IgD-negative memory B cell (primary cell): ENCODE results near the gene JMJD8. TPM values are rescaled to one million over a fixed set of nuclear protein-coding genes. Genes with fewer than 3 reads are reported as not detected.

Source experiments
- H3K27ac Mint-ChIP-seq, 3 donors: one replicate each; pipeline ENCODE4 v1.8.0; 2020 to 2022; ENCODE audit warnings: mild to moderate bottlenecking in 3 of 3, mixed read lengths in 3 of 3, moderate library complexity in 1 of 3
- H3K27me3 Mint-ChIP-seq: one replicate; pipeline ENCODE4 v1.8.0; 2021; ENCODE audit warnings: mixed read lengths
- H3K36me3 Mint-ChIP-seq: one replicate; pipeline ENCODE4 v1.8.0; 2020; ENCODE audit warnings: mild to moderate bottlenecking, mixed read lengths
- H3K4me1 Mint-ChIP-seq, 3 donors: one replicate each; pipeline ENCODE4 v1.8.0; 2020 to 2022; ENCODE audit warnings: mixed read lengths in 3 of 3, mild to moderate bottlenecking in 1 of 3
- H3K4me3 Mint-ChIP-seq, 4 donors: one replicate each; pipeline ENCODE4 v1.8.0; 2020 to 2022; ENCODE audit warnings: mild to moderate bottlenecking in 4 of 4, mixed read lengths in 4 of 4, moderate library complexity in 3 of 4
- H3K9me3 Mint-ChIP-seq, 3 donors: one replicate each; pipeline ENCODE4 v1.8.0; 2020 to 2021; ENCODE audit warnings: mixed read lengths in 3 of 3, mild to moderate bottlenecking in 1 of 3
- polyA plus RNA-seq: library from polyadenylated mRNA; unstranded; fragments of 300-500 nt; fragmentation: Illumina TruSeq; gene quantifications from one replicate; pipeline ENCODE4 v1.2.3, GENCODE V29; 2021

JMJD8 gene
- polyA plus RNA-seq, 1 donor from 2014 or later: 51.0 TPM

GRCh38 chr16:660459-661183 is 23.5 kb downstream of the JMJD8 start:
- Mint-ChIP-seq H3K27me3 (no peaks in the 10 kb centered on the region), H3K9me3 (no peaks in the 10 kb centered on the region), H3K4me3 (peak overlapping the region in 1 of 4 donors; percentile 45), H3K27ac (peak overlapping the region in 2 of 3 donors; percentile 76 to 85), H3K36me3 (no peaks in the 10 kb centered on the region), H3K4me1 (peaks cover 0 to 4% (median 0%) of the 10 kb centered on the region in 3 donors)

DNA sequence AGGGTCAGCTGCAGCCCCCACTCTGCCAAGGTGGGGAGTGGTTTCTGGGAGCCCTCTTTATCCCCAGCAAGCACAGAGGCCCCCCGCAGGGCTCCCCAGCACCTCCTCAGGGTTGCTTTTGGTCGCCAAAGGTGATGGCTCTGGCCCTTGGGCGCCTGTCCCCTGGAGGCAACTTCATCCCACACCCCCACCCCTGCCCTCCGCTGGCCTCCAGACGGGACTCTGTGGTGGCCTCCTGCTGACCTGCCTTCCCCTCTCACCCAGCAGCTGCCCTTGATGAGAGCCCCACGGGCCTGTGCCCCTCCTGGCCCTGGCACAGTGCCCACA is 24.0 kb downstream of the JMJD8 start:
- peaks cover 0 to 4% (median 0%) of the 10 kb centered on the region in 3 donors for H3K4me1 Mint-ChIP-seq
- no peaks in the 10 kb centered on the region for H3K36me3 Mint-ChIP-seq
- H3K27ac Mint-ChIP-seq: no peak overlapping the region
- H3K9me3 Mint-ChIP-seq: no peaks in the 10 kb centered on the region
- no peaks in the 10 kb centered on the region for H3K27me3 Mint-ChIP-seq
- no peak overlapping the region for H3K4me3 Mint-ChIP-seq

DNA sequence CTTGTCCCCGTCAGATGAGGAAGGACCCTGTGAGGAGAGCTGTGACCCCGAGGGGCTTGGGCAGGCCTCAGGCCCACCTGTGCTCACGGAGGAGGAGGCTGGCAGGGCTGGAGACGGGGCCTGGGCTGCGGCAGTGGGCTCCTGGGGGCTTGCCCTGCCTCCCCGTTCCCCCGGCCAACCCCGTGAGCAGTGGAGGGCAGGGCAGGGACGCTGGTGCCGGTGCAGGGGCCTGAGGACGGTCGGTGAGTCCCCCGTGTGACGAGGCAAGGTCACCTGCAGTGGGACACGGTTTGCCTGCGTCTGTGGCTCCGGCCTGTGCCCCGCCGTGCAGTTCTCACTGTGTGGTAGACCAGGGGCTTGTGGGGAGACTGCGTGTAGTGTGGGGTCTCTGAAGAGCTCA is 24.5 kb downstream of the JMJD8 start:
- Mint-ChIP-seq H3K9me3 (no peaks in the 10 kb centered on the region), H3K27me3 (no peaks in the 10 kb centered on the region), H3K36me3 (no peaks in the 10 kb centered on the region), H3K4me1 (peaks cover 0 to 4% (median 0%) of the 10 kb centered on the region in 3 donors), H3K27ac (no peak overlapping the region), H3K4me3 (no peak overlapping the region)

DNA sequence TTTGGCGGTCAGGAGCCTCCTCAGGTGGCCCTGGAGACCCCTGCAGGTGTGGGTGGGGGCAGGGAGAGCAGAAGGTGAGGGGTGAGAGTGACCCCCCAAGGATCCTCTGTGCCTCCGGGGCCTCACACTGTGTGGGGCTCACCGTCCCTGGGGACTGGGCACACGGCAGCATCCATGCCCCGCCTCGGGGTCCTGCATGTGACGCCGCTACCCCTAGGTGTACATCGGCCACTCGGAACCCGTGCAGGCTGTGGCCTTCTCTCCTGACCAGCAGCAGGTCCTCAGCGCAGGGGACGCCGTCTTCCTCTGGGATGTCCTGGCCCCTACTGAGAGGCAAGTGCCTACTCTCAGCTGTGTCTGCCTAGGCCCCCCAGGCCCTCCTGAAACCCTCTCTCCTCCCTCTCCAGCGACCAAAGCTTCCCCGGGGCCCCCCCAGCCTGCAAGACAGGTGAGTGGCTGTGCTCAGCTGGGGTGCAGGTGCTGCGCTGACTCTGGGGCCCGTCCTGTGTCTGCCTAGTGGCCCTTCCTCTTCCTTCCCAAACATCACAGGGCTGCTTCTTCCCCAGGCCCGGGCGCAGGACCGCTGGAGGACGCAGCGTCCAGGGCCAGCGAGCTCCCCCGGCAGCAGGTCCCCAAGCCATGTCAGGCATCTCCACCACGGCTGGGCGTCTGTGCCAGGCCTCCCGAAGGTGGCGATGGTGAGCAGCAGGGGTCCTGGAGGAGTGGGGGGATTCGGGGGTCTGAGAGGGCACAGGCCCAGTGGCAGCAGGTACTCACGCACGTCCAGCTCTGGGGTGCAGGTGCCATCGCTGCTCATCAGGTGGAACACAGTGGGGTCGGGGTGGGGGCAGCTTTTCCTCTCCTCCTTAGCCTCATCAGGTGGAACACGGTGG is 25.2 kb downstream of the JMJD8 start:
- H3K36me3 Mint-ChIP-seq: no peaks in the 10 kb centered on the region
- H3K27me3 Mint-ChIP-seq: no peaks in the 10 kb centered on the region
- no peak overlapping the region for H3K27ac Mint-ChIP-seq
- no peaks in the 10 kb centered on the region for H3K9me3 Mint-ChIP-seq
- H3K4me1 Mint-ChIP-seq: peaks cover 0 to 4% (median 0%) of the 10 kb centered on the region in 3 donors
- no peak overlapping the region for H3K4me3 Mint-ChIP-seq

- H3K27ac Mint-ChIP-seq: peak overlapping the region in 1 of 3 donors; percentile 85
- H3K4me3 Mint-ChIP-seq: no peak overlapping the region
- no peaks in the 10 kb centered on the region for H3K36me3 Mint-ChIP-seq
- no peaks in the 10 kb centered on the region for H3K27me3 Mint-ChIP-seq
- no peaks in the 10 kb centered on the region for H3K9me3 Mint-ChIP-seq
- peaks cover 0 to 4% (median 0%) of the 10 kb centered on the region in 3 donors for H3K4me1 Mint-ChIP-seq
Measured at GRCh38 chr16:657487-657886, 26.6 kb downstream of the JMJD8 start.

GRCh38 chr16:654034-654433 is 30.1 kb downstream of the JMJD8 start:
- no peak overlapping the region for H3K27ac Mint-ChIP-seq
- no peaks in the 10 kb centered on the region for H3K9me3 Mint-ChIP-seq
- H3K36me3 Mint-ChIP-seq: no peaks in the 10 kb centered on the region
- peaks cover 0 to 2% (median 0%) of the 10 kb centered on the region in 3 donors for H3K4me1 Mint-ChIP-seq
- no peaks in the 10 kb centered on the region for H3K27me3 Mint-ChIP-seq
- H3K4me3 Mint-ChIP-seq: no peak overlapping the region

- no peaks in the 10 kb centered on the region for H3K9me3 Mint-ChIP-seq
- no peak overlapping the region for H3K27ac Mint-ChIP-seq
- peaks cover 0 to 4% (median 2%) of the 10 kb centered on the region in 3 donors for H3K4me1 Mint-ChIP-seq
- peak overlapping the region in 2 of 4 donors; percentile 34 to 38 for H3K4me3 Mint-ChIP-seq
- H3K27me3 Mint-ChIP-seq: no peaks in the 10 kb centered on the region
- no peaks in the 10 kb centered on the region for H3K36me3 Mint-ChIP-seq
Measured at GRCh38 chr16:652454-653305, 31.5 kb downstream of the JMJD8 start.

- no peaks in the 10 kb centered on the region for H3K27me3 Mint-ChIP-seq
- H3K4me3 Mint-ChIP-seq: peak overlapping the region in 1 of 4 donors; percentile 38
- H3K27ac Mint-ChIP-seq: peak overlapping the region in 1 of 3 donors; percentile 48
- H3K36me3 Mint-ChIP-seq: no peaks in the 10 kb centered on the region
- peaks cover 0 to 4% (median 3%) of the 10 kb centered on the region in 3 donors for H3K4me1 Mint-ChIP-seq
- no peaks in the 10 kb centered on the region for H3K9me3 Mint-ChIP-seq
Measured at GRCh38 chr16:651844-652243, 32.3 kb downstream of the JMJD8 start.

DNA sequence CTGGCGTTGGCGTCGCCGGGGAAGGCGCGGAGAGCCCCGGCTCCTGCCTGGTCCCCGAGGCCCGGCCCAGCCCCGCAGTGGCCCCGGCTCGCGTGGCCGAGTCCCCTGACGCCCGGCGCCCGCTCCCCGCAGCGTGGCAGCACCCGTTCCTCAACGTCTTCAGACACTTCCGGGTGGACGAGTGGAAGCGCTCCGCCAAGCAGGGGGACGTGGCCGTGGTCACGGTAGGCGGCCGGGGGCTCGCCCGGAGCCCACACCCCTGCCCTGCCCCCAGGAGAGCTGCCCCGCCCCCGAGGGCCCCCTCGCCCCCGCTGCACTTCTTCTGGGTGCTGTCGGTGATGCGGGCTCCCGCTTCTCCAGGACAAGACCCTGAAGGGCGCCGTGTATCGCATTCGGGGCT is 34.5 kb downstream of the JMJD8 start:
- peaks cover 0 to 6% (median 4%) of the 10 kb centered on the region in 3 donors for H3K4me1 Mint-ChIP-seq
- peak overlapping the region; percentile 55 to 93 (median 77) for H3K4me3 Mint-ChIP-seq
- no peaks in the 10 kb centered on the region for H3K27me3 Mint-ChIP-seq
- H3K27ac Mint-ChIP-seq: no peak overlapping the region
- no peaks in the 10 kb centered on the region for H3K36me3 Mint-ChIP-seq
- no peaks in the 10 kb centered on the region for H3K9me3 Mint-ChIP-seq

- Mint-ChIP-seq H3K27ac (peak within 1 kb of the TSS; percentile 74 to 93 (median 92)), H3K36me3 (no peaks in the 10 kb centered on the region), H3K4me3 (peak within 1 kb of the TSS; percentile 80 to 93 (median 88)), H3K4me1 (peaks cover 0 to 10% (median 7%) of the 10 kb centered on the region in 3 donors), H3K9me3 (no peaks in the 10 kb centered on the region), H3K27me3 (no peaks in the 10 kb centered on the region)
Measured at GRCh38 chr16:648781-649589, 35.1 kb downstream of the JMJD8 start, which contains the start of gene WDR90. Gene WDR90, plus strand, starts transcription at chr16:649365. Its CDS starts 52 bp downstream, at chr16:649417.

GRCh38 chr16:648071-648780 is 35.9 kb downstream of the JMJD8 start:
- no peaks in the 10 kb centered on the region for H3K36me3 Mint-ChIP-seq
- H3K9me3 Mint-ChIP-seq: no peaks in the 10 kb centered on the region
- peaks cover 0 to 13% (median 11%) of the 10 kb centered on the region in 3 donors for H3K4me1 Mint-ChIP-seq
- H3K27me3 Mint-ChIP-seq: no peaks in the 10 kb centered on the region
- H3K4me3 Mint-ChIP-seq: peak overlapping the region; percentile 80 to 89 (median 84)
- H3K27ac Mint-ChIP-seq: peak overlapping the region; percentile 74 to 93 (median 92)

DNA sequence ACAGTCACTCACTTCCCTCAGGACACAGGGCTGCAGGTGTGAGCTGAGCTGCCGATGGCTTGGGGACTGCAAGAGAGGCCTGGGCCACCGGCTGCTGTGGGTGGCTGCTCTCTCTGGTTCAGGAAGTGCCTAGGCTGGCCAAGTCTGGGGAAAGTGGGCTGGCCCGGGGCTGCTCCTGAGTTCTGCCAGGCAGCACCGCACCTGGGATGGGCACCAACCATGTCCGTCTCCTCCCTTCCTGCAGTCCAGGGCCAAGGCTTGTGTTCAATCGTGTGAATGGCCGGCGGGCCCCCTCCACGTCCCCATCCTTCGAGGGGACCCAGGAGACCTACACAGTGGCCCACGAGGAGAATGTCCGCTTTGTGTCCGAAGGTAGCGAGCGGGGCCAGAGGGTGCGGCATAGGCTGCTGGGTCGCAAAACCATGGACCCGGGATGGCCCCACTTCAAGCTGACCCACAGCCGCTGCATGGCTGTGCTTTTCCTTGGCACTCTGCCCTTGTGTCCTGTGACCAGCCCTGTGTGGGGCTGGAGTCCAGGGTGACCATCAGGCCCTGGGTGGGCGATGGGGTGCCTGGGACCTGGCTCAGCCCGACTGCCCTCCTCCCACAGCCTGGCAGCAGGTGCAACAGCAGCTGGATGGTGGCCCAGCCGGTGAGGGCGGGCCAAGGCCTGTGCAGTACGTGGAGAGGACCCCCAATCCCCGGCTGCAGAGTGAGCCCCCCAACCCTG is 36.8 kb downstream of the JMJD8 start:
- H3K4me1 Mint-ChIP-seq: peaks cover 0 to 13% (median 11%) of the 10 kb centered on the region in 3 donors
- H3K27ac Mint-ChIP-seq: peak overlapping the region in 2 of 3 donors; percentile 73 to 93
- H3K36me3 Mint-ChIP-seq: no peaks in the 10 kb centered on the region
- peak overlapping the region in 1 of 4 donors; percentile 32 for H3K4me3 Mint-ChIP-seq
- no peaks in the 10 kb centered on the region for H3K9me3 Mint-ChIP-seq
- H3K27me3 Mint-ChIP-seq: no peaks in the 10 kb centered on the region

GRCh38 chr16:646679-647172 is 37.4 kb downstream of the JMJD8 start:
- H3K36me3 Mint-ChIP-seq: no peaks in the 10 kb centered on the region
- peak overlapping the region in 2 of 3 donors; percentile 73 to 93 for H3K27ac Mint-ChIP-seq
- no peaks in the 10 kb centered on the region for H3K27me3 Mint-ChIP-seq
- no peaks in the 10 kb centered on the region for H3K9me3 Mint-ChIP-seq
- no peak overlapping the region for H3K4me3 Mint-ChIP-seq
- peaks cover 0 to 13% (median 11%) of the 10 kb centered on the region in 3 donors for H3K4me1 Mint-ChIP-seq
